HG02642 (cell line): ENCODE measurements around the gene PLGLB2.
"Not testable (repeated sequence)": the region's sequence is repeated elsewhere in the genome, so short reads cannot be mapped to it uniquely, and the experiment has no call there.

Experiments used
- ATAC-seq: cut with Tn5 transposase; IDR thresholded peaks from one replicate; pipeline ENCODE4 v1.9.1; 2021; ENCODE audit warnings: mild to moderate bottlenecking; ENCODE audit not compliant: unreplicated experiment, poor library complexity

The PLGLB2 gene

GRCh38 chr2:87747791-87748190 lies at the start of gene PLGLB2:
Gene PLGLB2 (plus strand): TSS chr2:87748087. CDS start chr2:87748154, 67 bp downstream.
- ATAC-seq, result not testable (repeated sequence)

GRCh38 chr2:87704572-87705323 lies 43.1 kb upstream of the PLGLB2 start:
- not testable (repeated sequence) for ATAC-seq

DNA sequence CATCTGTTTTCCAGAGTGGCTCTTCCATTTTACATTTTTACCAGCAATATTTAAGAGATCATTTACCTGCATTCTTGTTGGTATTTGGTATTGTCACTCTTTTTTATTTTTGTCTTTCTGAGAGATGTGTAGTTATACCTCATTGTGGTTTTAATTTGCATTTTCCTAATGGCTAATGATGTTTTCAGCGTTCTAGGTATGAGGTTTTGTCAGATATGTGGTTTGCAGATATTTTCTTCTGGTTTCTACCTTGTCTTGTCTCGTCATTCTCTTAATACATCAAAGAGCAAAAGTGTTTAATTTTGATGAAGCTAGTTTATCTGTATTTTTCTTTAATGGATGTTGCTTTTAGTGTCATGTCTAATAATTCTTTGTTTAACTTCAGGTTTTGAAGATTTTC lies 39.5 kb upstream of the PLGLB2 start:
- ATAC-seq, result peak; percentile 66

- not testable (repeated sequence) for ATAC-seq
Measured at GRCh38 chr2:87727940-87728599, 19.8 kb upstream of the PLGLB2 start.

DNA sequence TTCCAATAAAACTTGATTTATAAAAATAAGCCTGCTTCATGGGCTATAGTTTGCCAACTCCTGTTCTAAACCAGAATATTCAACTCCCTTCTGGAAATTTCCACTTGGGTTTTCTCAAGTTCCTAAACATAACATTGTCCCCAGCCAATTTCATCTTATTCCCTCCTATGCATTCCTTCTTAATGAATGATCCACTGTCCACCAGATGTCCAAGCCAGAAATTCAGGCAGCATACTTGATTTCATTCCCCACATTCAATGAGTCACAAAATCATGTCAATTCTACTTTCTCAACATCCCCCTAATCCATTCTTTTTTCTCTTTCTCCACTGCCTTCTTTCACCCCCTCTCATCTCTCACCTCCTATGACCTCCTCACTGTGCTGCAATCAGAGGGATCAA lies 7.0 kb upstream of the PLGLB2 start:
- ATAC-seq, result not testable (repeated sequence)

GRCh38 chr2:87742393-87743108 lies 5.3 kb upstream of the PLGLB2 start:
- not testable (repeated sequence) for ATAC-seq

GRCh38 chr2:87743638-87744037 lies 4.2 kb upstream of the PLGLB2 start:
- ATAC-seq, result not testable (repeated sequence)

- not testable (repeated sequence) for ATAC-seq
Measured at GRCh38 chr2:87745353-87745951, 2.4 kb upstream of the PLGLB2 start.

DNA sequence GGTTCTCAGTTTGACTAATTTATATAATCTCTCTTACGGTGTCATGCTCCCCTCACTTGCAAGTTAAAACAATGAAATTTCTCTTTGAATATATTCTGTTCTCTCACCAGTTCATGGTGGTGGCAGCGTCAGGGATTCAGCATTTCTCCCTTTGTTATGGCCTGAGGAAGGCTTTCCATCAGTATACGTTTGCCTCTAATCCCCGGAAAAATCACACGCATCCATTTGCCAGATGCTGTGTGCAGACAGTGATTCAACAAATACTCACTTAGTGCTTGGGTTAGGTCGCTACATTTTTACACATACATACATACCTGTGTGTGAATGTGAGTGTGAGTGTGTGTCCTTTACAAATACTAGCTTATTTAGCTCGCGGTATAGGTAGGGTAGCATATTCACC lies 637 bp downstream of the PLGLB2 start:
- ATAC-seq, result not testable (repeated sequence)

GRCh38 chr2:87750560-87750959 lies 2.7 kb downstream of the PLGLB2 start:
- ATAC-seq, result not testable (repeated sequence)

DNA sequence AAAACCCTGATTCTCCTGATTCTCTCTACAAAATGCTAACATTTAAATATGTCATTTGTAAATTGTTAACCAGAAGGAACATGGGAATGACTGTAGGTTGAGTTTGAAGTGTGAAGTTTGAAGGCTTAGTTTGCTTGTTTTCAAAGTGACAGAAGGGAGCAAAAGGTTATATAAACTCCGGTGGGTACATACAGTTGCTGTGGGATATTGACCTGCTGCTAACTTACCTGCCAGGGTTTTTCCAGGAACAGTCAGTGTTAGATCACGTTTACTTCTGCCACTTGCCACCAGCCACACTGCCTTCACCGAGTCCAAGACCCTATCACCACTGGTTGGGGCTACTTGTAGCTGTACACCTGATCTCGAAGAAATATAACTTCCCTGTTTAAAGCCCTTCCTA lies 6.9 kb downstream of the PLGLB2 start:
- not testable (repeated sequence) for ATAC-seq
